HG02973 (cell line): ENCODE results near the gene IP6K3.

Source experiments
- ATAC-seq: cut with Tn5 transposase; IDR thresholded peaks from one replicate; pipeline ENCODE4 v1.9.1; 2021; ENCODE audit warnings: moderate library complexity; ENCODE audit not compliant: unreplicated experiment

Gene IP6K3

DNA sequence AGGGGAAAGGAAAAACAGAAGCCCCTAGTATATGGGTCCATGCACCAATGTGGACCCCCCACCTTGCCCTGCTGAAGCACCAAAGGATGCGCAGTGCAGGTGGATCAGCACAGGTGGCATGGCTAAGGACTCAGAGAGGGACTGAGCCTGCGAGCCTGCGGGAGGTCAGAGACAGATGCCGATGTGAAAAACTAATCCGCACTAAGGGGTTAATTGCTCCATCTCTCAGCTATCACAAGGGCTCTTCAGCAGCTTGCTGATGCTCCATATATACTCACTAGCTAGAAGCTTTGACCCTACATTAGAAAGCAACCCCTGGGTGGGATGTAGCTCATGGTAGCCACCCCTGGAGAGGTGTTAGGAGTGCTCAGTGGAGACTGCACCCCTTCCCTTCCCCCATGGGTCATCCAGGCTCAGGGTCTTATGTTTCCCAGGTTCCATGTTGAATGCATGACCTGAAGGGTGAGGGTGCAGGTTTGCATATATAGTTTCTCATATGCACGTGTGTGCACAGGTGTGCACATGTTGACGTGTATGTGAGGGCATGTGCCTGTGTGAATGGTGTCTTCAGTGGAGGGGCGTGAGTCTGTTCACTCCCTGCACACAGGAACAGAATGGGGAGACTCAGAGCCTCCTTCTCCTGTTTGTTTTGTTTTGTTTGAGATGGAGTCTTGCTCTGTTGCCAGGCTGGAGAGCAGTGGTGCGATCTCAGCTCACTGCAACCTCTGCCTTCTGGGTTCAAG is 13.4 kb upstream of the IP6K3 start:
- ATAC-seq: no peak

DNA sequence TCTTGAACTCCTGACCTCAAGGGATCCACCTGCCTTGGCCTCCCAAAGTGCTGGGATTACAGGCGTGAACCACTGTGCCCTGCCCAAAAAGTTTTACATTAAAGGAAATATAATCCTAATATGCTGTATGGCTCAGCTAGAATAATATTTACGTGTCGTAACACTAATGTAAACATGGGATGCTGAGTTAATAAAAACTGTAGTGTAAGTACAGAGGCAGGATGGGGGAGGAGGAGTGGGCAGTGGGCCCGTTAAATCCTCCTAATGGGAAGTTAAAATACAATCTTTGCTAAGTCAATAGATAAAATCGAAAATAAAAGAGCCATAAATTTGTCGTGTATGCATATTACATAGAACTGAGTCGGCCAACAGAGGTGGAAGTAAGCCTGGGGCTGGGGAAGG is 12.1 kb upstream of the IP6K3 start:
- ATAC-seq: no peak

DNA sequence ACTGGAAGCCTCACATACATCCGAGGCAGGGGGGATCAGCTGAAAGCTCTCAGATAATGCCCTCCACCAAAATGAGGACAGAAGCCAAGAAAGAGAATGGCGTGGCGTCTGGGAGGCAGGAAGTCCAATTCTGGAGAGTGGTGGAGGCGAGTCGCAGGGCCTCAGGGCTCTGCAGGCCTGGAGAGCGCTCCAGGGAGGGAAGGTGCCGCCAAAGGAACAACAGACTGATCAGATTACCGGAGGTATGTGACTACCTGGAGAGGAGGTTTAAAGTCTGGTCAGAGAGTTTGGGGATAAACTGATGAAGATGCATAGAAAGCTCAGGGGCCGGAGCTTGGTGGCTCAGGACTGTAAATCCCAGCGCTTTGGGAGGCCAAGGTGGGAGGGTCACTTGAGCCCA is 11.2 kb upstream of the IP6K3 start:
- no peak for ATAC-seq

DNA sequence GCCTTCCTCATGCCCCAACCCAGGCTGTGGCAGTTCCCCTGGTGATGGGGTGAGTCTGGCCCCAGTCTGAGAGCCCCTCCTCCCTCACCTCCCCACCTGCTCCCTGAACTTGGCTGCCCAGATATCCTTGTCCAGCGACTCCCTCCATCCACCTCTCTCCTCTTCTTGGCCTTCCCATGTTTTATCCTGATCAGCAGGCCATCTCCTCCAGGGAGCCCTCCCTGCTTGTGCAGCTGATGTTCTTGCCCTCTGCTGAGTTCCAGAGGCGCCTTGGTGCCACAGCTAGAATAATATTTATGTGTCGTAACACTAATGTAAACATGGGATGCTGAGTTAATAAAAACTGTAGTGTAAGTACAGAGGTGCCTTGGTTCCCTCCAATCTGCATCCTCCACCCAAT is 10.4 kb upstream of the IP6K3 start:
- ATAC-seq: no peak

DNA sequence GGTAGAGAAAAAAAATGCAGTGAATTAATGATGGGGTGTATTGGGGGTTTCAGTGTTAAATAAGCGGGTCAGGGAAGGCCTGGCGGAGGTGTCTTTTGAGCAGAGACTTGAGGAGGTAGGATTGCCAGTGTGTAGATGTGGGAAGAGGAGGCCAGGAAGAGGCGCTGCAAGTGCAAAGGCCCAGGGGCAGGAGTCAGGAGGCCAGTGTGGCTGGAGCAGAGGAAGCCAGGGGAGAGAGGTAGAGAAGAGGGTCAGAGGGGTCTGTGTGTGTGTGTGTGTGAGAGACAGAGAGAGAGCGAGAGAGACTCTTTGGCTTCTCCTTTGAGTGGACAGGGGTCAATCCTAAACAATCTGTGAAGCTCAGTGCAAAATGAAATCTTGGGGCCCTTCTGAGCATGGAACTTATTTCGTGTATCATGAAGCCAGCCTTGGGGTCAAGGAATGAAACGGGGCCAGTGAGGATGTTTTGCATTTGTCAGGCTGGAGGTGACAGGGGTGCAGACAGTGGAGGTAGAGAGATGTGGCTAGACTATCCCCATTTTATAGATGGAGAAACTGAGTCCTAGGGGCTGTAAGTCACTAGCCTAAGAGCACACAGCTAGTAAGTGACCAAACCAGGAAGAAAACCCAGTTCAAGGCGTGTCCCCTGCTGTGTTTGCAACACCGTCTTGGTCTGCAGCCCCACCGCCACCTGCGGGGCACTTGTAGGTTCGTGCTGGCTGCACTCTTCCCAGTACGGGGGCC is 9.7 kb upstream of the IP6K3 start:
- ATAC-seq: no peak

DNA sequence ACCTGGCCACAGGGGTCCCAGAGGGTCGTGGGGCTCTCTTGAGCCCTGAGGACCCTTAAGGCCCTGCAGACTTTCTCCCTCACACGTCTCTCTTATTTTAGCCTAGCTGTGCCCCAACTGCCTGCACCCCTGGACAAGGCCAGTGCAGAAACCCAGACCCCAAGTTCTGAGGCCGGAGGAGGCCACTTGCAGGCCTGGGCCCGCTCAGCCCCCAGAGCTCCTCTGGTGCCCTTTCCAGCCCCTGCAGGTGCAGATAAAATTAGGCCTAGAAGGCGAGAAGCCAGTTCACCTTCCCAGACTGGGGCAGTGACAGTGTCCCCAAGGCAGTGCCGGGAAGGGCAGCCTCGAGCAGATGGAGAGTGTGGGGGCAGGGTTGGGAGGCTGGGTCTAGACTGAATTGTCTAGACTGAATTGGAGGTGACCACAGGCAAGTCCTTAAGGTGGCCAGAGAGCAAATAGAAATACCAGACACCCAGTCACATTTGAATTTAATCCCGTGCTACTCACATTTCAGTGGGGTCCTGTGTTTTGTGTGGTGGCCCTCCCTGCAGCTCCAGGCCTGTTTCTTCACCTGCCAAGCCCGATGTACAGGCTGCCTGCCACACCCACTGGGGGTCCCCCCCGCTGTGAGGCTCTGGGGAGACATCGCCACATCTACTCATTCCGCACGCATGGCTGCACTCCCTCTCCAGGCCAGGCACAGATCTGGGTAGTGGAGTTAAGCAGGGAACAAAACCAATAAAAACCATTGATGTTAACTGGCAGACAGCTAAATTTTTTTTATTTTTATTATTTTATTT is 8.6 kb upstream of the IP6K3 start:
- ATAC-seq: no peak

DNA sequence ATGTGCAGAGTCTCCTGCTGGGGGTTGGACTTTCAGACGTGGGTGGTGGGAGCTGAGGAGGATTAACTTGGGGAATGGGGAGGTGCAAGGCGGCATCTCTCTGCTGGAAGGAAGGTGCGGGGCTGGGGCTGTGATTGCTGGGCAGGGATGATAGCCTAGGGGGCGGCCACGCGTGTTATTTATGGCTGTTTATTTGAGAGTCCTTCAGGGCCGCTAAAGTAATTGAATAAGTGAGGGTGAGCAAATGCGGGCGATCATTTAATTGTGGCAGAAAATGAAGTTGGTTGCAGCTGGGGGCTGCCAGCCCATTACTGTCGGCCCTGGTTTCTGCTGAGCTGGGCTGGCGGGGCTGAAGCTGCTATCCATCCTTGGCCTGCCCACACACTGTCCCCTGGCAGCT is 7.5 kb upstream of the IP6K3 start:
- no peak for ATAC-seq

DNA sequence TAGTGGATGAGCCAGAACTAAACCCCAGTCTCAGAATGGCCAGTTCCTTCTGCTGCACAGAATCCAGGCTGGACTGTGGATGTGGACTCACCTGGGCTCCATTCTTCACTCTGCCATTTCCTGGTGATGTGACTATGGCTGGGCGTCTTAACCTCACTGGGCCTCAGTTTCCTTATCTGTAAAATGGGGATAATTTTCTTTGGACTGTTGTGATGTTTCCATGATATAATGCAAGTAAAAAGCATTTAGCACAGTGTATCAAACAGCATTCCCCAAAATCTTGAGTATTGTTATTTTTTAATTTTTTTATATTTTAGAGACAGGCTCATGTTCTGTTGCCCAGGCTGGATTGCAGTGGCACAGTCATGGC is 5.9 kb upstream of the IP6K3 start:
- ATAC-seq: no peak

DNA sequence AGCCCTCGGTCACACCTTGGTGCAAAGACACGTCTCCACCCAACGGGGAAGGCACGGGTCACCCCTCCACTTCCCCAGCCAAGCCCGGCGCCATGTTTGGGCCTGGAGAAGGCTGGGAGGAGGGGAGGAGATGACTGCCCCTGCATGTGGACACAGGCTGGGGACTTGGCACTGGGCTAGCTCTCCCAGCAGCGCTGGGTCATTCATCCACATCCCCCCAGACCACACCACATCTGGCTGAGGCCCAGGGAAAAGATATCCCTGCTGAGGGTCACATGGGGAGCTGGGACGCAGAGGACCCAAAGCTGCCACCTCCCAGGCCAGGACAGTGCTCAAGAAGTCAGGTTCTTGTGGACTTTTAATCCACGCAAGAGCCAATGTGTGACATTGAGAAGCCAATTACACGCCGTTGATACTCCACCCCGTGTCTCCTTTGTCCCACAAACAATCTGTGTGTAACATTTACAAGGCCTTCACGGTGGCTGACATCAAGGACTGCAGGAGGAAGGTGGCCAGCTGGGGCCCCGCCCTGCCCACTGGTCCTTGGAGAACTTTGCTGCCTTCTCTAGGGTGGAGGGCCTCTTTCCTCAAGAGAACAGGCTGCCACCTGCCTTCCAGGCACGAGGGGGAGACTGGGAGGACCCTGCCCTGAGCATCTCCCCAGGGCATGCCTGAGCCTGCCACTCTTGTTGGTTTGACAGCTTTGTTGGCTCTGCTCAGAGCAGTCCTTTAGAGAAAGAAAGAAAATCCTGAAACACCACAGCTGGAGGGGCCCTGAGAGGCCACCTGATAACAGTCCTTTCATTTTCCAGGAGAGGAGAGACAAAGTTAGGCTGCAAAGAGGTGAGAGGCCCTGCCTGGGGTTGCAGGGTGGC is 5.3 kb upstream of the IP6K3 start:
- ATAC-seq: no peak

DNA sequence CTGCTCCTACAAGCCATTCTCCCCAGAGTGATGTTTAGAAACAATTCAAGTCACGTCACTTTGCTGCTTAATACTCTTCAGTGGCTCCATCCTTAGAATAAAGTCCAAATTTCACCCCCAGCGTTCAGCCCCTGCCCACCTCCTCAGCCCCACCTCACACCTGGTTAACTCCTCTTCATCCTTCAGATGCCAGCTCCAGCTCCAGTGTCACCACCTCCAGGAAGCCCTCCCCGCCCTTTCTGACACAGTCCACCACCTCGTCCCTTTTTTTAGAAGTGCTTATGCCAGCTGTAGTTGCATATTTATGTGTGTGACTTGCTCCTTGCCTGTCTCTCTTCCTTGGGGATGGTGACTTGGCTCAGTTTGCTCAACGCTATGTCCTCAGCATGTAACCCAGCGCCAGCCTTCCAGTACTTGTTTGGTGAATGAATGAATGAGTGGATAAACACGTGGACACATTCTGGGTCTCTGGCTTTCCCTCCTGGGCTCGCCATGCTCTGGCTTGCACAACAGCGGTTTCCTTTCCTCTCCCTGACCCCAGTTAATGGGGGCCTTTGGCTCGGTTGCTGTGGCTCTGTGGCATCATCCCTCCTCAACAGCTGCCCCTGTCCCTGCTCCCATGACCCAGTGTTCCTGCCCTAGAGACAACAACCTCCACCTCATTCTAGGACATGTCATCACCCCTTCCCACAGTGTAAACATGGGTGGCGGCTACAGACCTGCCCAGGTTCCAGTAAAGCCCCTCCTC is 3.7 kb upstream of the IP6K3 start:
- ATAC-seq: no peak

DNA sequence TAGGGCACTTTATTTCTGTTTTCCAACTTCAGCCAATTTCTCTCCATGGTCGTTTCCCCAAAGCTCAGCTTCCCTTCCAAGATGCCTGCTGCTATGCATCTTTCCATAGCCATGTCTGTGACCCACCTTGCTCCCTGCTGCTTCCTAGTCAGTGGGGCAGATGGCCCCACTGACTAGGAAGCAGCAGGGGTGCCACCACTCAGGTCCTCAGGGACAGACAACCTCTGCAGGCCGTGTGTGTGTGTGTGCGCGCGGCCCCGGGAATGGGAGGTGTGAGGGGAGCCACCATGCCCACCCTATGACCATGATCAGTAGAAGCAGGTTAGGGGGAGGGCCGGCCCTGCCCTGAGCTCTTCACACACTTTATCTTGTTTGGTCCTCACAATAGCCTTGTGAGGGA is 2.7 kb upstream of the IP6K3 start:
- ATAC-seq: no peak

DNA sequence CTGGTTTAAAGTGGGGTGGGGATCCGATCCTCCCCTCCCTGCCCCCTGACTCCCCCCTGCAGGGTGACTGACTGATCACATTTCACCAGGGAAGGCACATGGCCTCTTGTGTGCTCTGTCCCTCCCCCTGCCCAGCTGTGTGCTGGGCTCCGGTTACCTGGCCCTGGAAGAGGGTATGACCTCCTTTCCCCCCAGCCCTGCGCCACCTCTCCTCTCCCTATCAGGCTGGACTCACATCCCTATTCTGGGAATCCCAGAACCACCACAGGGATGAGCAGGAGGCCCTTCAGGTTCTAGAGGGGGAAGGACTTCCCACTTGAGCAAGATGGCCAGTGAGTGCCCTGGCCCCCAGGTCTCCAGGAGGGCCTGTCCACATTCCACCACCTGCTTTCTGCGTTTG is 2.1 kb upstream of the IP6K3 start:
- ATAC-seq: no peak

DNA sequence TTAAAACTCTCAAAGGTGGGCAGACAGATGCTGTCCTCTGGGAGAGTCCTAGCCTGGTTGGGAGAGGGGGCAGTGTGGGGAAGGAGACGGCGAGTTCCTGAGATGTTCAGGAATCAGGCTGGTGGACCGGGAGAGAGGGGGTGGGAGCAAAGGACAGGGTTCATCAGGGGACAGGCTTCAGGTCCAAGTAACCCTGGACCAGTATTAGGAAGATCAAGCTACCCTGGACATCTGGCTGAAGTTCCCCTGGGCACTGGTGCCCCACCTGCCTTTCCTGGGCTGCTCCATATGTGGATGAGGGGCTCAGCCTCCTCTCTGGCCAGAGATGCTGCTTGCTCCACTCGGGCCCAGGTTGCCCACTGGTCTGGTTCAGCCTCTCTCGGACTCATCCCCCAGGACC is 1.1 kb upstream of the IP6K3 start:
- no peak for ATAC-seq

DNA sequence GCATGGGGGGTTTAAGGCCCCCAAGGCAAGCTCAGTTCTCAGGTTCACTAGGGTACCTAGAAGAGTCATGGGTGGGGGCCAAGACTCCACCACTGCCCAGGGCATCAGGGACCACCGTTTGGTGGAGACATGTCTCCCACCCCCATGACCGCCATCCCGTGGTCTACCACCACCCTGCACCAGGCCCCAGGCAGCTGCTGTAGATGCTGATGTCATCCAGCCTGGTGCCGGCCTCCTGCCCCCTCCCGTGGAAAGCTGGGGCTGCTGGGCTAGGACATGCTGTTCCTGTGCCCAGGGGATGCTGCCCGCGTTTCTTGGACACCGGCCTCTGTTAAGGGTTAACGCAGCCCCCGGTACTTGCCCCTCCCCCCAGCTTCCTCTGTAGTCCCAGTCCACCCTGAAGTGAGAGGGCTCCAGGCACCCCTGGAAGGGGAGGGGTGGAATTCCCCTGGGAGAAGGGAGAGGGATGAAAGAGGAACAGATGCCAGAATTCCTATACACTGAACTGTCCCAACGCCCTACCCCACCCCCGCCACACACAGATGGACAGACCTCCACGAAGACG is 587 bp downstream of the IP6K3 start:
- no peak for ATAC-seq

DNA sequence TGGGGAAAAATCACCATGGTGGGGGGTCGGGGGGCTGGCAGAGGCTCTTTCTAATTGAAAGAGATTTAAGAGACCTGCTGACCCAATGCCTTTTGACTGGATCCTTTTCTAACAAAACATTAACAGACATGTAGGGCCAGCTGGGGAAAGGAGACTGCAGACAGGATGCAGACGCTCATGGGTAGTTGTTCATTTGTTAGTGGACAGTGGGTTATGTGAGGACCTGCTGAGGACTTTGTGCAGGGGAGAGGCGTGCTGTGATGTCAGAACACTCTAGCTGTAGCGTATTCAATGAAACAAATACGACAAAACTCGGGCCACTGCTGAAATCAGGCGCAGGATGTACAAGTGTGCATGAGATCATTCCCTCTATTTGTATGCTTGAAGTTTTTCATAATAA is 1.2 kb downstream of the IP6K3 start:
- ATAC-seq: no peak

DNA sequence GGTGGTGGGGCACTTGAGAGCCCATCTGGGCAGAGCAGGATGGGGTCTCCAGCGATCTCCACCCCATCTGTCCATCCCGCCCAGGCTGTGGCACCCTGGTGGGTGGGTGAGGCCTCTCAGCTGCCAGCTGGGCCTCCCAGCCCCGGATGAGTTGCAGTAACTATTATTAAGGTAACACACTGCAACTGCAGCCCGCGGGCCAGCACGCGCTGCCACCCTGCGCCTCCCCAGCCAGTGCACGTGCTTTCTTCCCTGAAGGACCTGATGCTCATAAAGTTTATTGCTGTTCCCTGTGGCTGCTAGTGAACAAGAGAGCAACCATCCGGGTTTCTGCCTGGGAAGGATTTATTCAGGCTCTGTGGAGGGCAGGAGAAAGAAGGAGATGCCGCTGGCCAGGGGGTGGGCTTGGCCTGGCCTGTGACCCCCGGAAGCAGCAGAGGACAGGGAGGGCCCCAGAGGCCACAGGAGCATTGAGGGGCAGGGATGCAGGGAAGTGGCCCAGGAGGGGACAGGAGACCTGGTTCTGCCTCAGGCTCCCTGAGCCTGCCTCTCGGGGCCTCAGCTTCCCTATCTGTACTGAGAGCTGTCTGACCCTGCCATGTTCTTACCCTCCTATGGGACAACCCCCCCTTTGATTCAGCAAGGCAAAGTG is 1.7 kb downstream of the IP6K3 start:
- no peak for ATAC-seq

DNA sequence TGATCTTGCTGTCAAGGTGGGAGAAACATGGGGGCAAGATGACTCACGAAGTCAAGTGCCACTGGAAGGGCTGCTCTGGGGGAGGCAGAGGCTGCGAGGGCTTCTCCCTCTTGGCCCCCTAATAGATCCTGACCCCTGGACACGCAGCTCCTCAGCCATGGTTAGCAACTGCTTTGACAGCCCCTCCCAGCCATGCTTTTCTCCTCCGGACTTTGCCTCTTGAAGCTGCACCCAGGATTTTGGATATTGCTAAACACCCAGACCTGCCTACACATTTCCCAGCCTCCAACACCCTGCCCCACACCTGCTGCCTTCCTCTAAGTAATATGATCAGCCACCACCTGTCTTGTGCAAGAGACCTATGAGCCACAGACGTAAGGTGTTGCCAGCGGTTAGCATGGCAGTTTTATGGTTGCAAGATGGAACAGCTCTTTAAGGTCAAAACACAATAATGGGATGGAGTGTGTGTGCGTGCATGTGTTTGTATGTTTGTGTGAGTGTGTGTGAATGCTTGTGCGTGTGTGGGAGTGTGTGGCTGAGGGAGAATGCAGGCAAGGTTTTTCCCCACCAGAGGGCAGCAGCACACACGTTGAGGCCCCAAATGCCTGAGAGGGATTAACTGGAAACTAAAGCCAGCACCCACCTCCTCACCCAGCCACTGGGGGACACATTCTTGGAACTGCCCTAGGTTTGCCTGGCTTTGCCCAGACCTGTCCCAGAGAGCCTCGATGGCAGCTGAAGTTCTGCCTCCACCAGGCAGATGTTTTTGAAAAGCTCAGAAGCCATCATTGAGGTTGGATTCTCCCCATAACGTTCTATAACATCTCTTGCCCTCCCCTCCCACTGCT is 2.5 kb downstream of the IP6K3 start:
- ATAC-seq: no peak

DNA sequence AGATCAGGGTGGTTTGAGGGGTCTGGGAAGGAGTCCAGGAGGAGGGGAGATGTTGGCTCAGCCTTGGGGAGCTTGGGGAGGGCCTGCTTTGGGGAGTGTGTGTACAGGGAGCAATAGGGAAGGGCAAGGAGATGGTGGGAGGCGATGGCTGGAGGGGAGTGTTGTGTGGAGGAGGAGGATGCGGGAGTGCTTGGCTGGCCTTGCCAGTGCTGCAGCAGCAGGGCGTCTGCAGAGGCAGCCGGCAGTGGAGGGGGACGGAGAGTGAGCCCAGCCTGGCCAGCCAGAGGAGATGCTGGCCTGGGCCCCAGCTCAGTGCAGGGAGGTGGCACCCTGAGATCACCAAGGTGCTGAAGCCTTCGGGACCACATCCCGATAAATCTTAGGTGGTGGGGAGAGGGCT is 3.9 kb downstream of the IP6K3 start:
- ATAC-seq: no peak

DNA sequence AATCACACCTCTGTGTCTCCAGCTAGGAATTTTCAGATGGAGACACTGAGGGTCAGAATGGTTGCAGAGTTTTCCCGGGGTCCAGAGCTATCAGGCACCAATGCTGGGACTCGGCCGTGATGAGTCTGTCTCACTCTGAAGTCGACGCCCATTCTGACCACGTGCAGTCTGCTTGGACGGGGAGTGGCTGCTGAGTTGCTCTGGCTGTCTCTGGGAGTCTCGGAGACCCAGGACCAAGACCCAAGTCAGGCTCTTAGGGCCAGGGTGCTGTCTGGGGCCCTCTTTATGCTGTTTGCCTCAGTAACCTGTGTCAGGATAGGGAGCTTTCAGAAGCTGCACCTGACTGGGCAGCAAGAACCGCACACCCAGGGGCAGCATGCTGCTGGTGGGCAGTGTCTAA is 4.6 kb downstream of the IP6K3 start:
- no peak for ATAC-seq
